ENCODE data around the gene SPAG7.

SPAG7 gene

DNA sequence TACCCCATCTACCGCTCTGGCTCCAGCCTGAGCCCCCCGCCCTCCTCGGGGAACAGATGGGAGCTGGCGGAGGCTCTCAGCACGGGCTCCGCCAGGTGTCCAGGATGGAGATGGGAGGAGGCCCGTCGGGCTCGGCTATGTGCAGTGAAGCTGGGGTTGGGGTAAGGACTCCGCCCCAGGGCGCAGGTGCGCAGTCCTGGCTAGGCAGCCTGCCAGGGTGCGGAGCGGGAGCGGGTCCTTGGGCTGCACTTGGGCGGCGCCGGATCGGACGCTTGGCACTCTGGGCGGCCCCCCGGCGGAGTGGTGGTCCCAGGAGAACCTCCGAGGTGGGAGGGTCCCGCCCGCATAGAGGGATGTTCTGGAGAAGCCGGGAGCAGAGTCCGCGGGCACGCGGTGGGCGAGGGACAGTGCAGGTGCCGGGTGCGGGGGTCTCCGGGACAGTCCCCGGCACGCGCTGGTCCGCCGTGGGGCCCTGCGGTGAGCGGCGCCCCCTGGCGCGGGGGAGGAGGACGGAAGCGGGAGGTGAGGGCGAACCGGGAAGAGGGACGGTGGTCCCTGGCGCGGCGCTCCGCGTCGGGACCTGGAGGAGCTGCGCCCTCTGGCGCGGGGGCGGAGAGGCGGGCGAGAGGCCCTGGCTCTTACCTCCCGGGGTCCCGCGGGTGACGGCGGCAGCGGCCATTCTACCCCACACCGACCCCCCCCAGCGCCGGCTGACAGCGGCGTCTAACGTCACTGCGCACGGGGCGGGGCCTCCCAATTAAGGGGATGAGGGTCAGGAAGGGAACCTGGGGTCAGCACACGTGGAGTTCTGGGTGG is 19.5 kb upstream of the SPAG7 start, which contains the start of gene CAMTA2:
TSS of gene CAMTA2 (minus strand) at position 725 of the 816 bp plus-strand sequence. CDS start 1,453 bp downstream, outside the sequence.
- Mint-ChIP-seq H3K27me3 (no peaks in the 10 kb centered on the region), H3K36me3 (peaks cover 3% of the 10 kb centered on the region), H3K9me3 (no peaks in the 10 kb centered on the region), H3K27ac (peak within 1 kb of the TSS; percentile 90), H3K4me1 (peaks cover 49% of the 10 kb centered on the region), H3K4me3 (peak within 1 kb of the TSS; percentile 98)

- no peaks in the 10 kb centered on the region for H3K27me3 Mint-ChIP-seq
- H3K9me3 Mint-ChIP-seq, result no peaks in the 10 kb centered on the region
- peak overlapping the region; percentile 98 for H3K4me3 Mint-ChIP-seq
- peaks cover 44% of the 10 kb centered on the region for H3K4me1 Mint-ChIP-seq
- peaks cover 3% of the 10 kb centered on the region for H3K36me3 Mint-ChIP-seq
- H3K27ac Mint-ChIP-seq, result peak overlapping the region; percentile 87
These were observed 18.8 kb upstream of the SPAG7 start for GRCh38 chr17:4986403-4986802.

- no peak overlapping the region for H3K4me3 Mint-ChIP-seq
- no peaks in the 10 kb centered on the region for H3K9me3 Mint-ChIP-seq
- peaks cover 14% of the 10 kb centered on the region for H3K36me3 Mint-ChIP-seq
- no peaks in the 10 kb centered on the region for H3K27me3 Mint-ChIP-seq
- peaks cover 35% of the 10 kb centered on the region for H3K4me1 Mint-ChIP-seq
- H3K27ac Mint-ChIP-seq, result no peak overlapping the region
These were observed 14.7 kb upstream of the SPAG7 start for GRCh38 chr17:4982305-4982704.

- no peaks in the 10 kb centered on the region for H3K9me3 Mint-ChIP-seq
- peak overlapping the region; percentile 88 for H3K27ac Mint-ChIP-seq
- H3K36me3 Mint-ChIP-seq, result peaks cover 14% of the 10 kb centered on the region
- peak overlapping the region; percentile 45 for H3K4me3 Mint-ChIP-seq
- H3K27me3 Mint-ChIP-seq, result no peaks in the 10 kb centered on the region
- H3K4me1 Mint-ChIP-seq, result peaks cover 24% of the 10 kb centered on the region
These were observed 13.1 kb upstream of the SPAG7 start for GRCh38 chr17:4980644-4981216.

DNA sequence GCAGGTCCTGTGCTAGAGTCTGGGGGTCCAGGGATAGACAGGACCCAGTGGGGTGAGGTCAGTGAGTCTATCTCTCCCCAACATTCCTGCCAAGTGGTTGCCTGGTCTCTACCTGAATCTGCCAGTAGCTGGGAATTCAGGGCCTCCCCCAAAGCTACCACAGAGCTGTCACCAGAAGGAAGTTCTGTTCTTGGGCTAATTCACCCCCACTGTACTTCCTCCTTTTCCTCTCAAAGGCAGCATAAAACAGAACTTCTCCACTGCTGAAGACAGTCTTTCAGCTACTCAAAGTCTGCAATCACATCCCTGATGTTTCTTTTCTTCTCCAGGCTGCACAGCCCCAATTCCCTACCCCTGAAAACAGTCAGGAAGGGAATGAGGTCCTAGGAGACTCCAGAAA is 11.1 kb upstream of the SPAG7 start:
- Mint-ChIP-seq H3K4me3 (no peak overlapping the region), H3K4me1 (peaks cover 21% of the 10 kb centered on the region), H3K36me3 (peaks cover 19% of the 10 kb centered on the region), H3K27ac (no peak overlapping the region), H3K27me3 (no peaks in the 10 kb centered on the region), H3K9me3 (no peaks in the 10 kb centered on the region)

DNA sequence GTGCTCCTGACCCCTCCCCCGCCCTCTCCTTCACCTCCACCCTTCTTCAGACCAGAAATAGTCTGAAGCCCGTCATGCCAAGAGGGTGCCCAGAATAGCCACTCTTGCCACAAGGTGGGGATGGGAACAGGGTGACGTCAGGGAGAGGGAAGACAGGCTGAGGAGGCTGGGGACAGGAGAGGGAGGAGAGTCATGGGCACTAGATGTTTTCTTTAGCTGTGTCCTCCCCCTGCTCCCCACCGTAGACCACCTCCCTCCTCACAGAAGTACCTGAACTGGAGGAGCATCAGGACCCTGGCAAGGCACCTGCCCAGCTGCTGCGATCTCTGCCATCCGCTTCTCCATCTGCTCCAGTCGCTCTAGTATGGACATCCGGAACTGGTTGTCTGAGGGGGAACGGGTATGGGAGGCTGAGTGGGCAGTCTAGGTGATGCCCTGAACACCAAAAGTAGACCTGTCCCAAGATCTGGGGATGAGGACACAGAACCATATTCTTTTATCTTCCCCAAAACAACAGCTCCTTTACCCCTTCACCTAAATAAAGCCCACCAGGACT is 6.6 kb upstream of the SPAG7 start:
- no peak overlapping the region for H3K4me3 Mint-ChIP-seq
- peaks cover 18% of the 10 kb centered on the region for H3K36me3 Mint-ChIP-seq
- H3K27me3 Mint-ChIP-seq, result no peaks in the 10 kb centered on the region
- H3K27ac Mint-ChIP-seq, result peak overlapping the region; percentile 76
- H3K4me1 Mint-ChIP-seq, result peaks cover 26% of the 10 kb centered on the region
- H3K9me3 Mint-ChIP-seq, result no peaks in the 10 kb centered on the region

GRCh38 chr17:4973256-4974114 is 5.9 kb upstream of the SPAG7 start:
- H3K27me3 Mint-ChIP-seq, result no peaks in the 10 kb centered on the region
- H3K36me3 Mint-ChIP-seq, result peaks cover 23% of the 10 kb centered on the region
- H3K4me3 Mint-ChIP-seq, result no peak overlapping the region
- peaks cover 31% of the 10 kb centered on the region for H3K4me1 Mint-ChIP-seq
- H3K9me3 Mint-ChIP-seq, result no peaks in the 10 kb centered on the region
- peak overlapping the region; percentile 35 for H3K27ac Mint-ChIP-seq

GRCh38 chr17:4972752-4973151 is 5.1 kb upstream of the SPAG7 start:
- Mint-ChIP-seq H3K9me3 (no peaks in the 10 kb centered on the region), H3K4me3 (no peak overlapping the region), H3K36me3 (peaks cover 21% of the 10 kb centered on the region), H3K27ac (peak overlapping the region; percentile 81), H3K4me1 (peaks cover 31% of the 10 kb centered on the region), H3K27me3 (no peaks in the 10 kb centered on the region)

DNA sequence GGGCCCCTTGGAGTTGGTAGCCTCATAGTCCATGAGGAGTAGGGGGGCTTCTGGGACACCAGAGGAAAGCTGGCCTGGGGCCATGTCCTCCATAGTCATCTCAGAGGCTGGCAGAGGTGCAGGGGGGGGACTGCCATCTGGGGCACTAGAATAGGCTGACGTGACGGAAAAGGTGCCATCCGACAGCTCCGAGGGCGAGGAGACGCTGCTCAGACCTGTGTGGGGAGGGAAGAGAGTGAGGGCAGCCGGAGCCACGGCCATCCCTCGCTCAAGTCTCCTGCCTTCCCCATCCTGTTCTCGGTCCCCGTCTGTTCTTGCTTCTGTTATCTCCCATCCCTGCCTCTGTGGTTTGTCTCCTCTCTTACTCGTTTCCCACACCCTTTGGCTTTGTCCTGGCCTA is 4.7 kb upstream of the SPAG7 start:
- no peaks in the 10 kb centered on the region for H3K9me3 Mint-ChIP-seq
- peaks cover 21% of the 10 kb centered on the region for H3K36me3 Mint-ChIP-seq
- H3K4me3 Mint-ChIP-seq, result no peak overlapping the region
- H3K27me3 Mint-ChIP-seq, result no peaks in the 10 kb centered on the region
- H3K27ac Mint-ChIP-seq, result peak overlapping the region; percentile 81
- peaks cover 31% of the 10 kb centered on the region for H3K4me1 Mint-ChIP-seq

- Mint-ChIP-seq H3K36me3 (peaks cover 21% of the 10 kb centered on the region), H3K9me3 (no peaks in the 10 kb centered on the region), H3K27me3 (no peaks in the 10 kb centered on the region), H3K4me3 (no peak overlapping the region), H3K4me1 (peaks cover 31% of the 10 kb centered on the region), H3K27ac (peak overlapping the region; percentile 57)
These were observed 4.2 kb upstream of the SPAG7 start for GRCh38 chr17:4971826-4972225.

GRCh38 chr17:4970273-4970672 is 2.7 kb upstream of the SPAG7 start:
- H3K27ac Mint-ChIP-seq, result no peak overlapping the region
- no peaks in the 10 kb centered on the region for H3K9me3 Mint-ChIP-seq
- H3K4me3 Mint-ChIP-seq, result no peak overlapping the region
- H3K36me3 Mint-ChIP-seq, result peaks cover 25% of the 10 kb centered on the region
- H3K27me3 Mint-ChIP-seq, result no peaks in the 10 kb centered on the region
- peaks cover 38% of the 10 kb centered on the region for H3K4me1 Mint-ChIP-seq

DNA sequence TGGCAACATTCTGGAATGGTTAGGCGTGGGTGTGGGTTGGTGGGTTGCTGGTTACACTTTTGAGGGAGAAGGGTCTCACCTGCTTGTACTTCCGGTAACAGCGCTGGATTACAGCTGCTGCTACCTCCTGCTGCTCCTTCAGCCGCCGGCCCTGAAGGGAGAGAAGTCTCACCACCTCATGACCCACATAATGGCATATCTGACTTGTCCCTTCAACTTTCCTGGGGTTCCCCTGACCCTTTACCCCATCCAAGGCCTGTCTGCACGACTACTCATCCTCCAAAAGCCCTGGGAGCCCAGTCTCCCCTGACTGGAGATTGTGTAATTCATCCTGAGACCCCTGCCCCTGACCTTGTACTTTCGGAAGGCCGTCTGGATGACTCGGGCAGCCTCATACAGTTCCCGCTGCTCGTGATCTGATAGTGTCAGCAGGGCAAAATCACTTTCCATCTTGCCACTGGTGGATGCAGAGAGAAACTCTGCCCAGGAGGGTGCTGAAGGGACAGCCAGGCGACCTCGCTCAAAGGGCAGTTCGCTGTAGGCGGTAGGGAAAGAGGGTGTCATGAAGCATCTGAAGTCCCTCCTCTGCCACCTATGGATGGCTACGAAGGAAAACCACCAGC is 2.0 kb upstream of the SPAG7 start:
- H3K27me3 Mint-ChIP-seq, result no peaks in the 10 kb centered on the region
- no peak overlapping the region for H3K4me3 Mint-ChIP-seq
- no peak overlapping the region for H3K27ac Mint-ChIP-seq
- no peaks in the 10 kb centered on the region for H3K9me3 Mint-ChIP-seq
- H3K36me3 Mint-ChIP-seq, result peaks cover 25% of the 10 kb centered on the region
- H3K4me1 Mint-ChIP-seq, result peaks cover 38% of the 10 kb centered on the region

DNA sequence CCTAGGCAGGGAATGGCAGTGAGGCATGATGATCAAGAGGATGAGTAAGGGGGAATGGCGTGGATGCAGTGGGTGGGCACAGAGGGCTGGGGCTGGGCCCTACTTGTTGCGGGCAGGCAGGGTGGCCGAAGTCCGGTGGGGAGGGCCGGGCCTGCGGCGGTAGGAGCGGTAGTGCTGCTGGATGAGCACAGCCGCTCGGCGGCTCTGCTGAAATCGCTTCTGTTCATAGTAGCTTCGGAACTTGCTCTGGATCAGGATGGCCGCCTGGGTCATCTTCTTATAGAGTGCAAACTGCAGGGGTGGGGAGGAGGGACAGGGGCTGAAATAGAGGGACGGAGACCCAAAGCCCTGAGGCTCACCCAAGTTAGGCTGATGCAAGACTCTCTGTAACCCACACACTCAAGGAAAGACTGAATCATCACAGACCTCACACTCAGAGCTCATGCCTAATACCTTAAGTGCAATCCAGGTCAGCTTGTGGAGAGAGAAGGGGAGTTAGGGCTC is 1.5 kb upstream of the SPAG7 start:
- H3K27me3 Mint-ChIP-seq, result no peaks in the 10 kb centered on the region
- H3K4me1 Mint-ChIP-seq, result peaks cover 38% of the 10 kb centered on the region
- no peak overlapping the region for H3K27ac Mint-ChIP-seq
- no peaks in the 10 kb centered on the region for H3K9me3 Mint-ChIP-seq
- no peak overlapping the region for H3K4me3 Mint-ChIP-seq
- peaks cover 25% of the 10 kb centered on the region for H3K36me3 Mint-ChIP-seq

DNA sequence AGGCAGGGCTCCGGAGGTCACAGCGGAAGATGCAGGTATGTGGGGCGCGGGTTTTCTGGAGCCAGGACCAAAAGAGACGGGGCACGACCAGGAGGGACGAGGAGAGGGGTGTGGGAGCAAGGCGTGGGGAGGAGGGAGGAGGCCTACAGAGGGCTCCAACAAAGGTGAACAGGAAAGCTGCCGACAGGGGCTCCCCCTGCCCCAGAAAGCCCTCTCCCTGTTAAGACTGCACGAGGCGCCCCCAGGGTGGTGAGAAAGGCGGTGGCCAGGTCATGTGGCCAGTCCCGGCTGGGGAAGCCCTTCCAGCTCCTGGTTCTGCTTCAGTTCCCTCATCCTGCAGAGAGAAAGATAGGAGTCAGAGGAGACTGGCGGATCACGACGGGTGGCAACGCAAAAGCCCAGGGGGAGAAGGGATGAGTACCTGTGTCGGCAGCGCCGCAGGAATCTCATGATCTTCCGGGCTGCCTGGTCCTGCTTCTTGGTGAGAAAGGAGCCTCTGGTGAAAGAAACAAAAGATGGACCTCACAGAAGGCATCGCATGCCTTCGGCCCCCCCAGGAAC is 949 bp upstream of the SPAG7 start:
- H3K27me3 Mint-ChIP-seq, result no peaks in the 10 kb centered on the region
- no peaks in the 10 kb centered on the region for H3K9me3 Mint-ChIP-seq
- H3K27ac Mint-ChIP-seq, result no peak overlapping the region
- H3K4me3 Mint-ChIP-seq, result no peak overlapping the region
- peaks cover 38% of the 10 kb centered on the region for H3K4me1 Mint-ChIP-seq
- H3K36me3 Mint-ChIP-seq, result peaks cover 23% of the 10 kb centered on the region

Measured in activated naive CD4-positive, alpha-beta T cell treated with anti-CD3 and anti-CD28 coated beads, Interleukin-2, amount 50 U/mL, for 24 hours (primary cell).